ENCODE measurements around the gene PRKG1.

GRCh38 chr10:51888263-51888662 is 814.0 kb downstream of the PRKG1 start:
- no peak for TF ChIP-seq POLR2A (IDR thresholded peaks at IDR 0.05; ENCODE audit: control extremely low read depth in 1 of 2, low read depth in 2 of 2, low read length in 2 of 2)
- TF ChIP-seq ATF3 (IDR thresholded peaks at IDR 0.05; ENCODE audit: insufficient read depth, low read depth, low read length) = no peak
- TF ChIP-seq SAP30 (IDR thresholded peaks at IDR 0.05; ENCODE audit: insufficient read depth, insufficient replicate concordance, low read length) = no peak
- TF ChIP-seq MAX (IDR thresholded peaks at IDR 0.05) = no peak
- no peak for TF ChIP-seq BRCA1 (IDR thresholded peaks at IDR 0.05; ENCODE audit: low read depth, low read length)

Measured in H1 (cell line).